Adrenal gland (tissue), 12 donors: ENCODE results near the gene KCTD13. TPM values are rescaled to one million over a fixed set of nuclear protein-coding genes. Genes with fewer than 3 reads are reported as not detected.
"Not testable (repeated sequence)": the region's sequence is repeated elsewhere in the genome, so short reads cannot be mapped to it uniquely, and the experiment has no call there.

Experiments
- DNase-seq, 7 donors: peaks; one replicate each; pipeline ENCODE4 v3.0.0-alpha.2; 2019 to 2020
- H3K27ac ChIP-seq, 5 donors: fragments of 200-600 bp; sonication (generic) in 4 of 5; 1 replicate in 3 of 5; 2 replicates in 2 of 5; pipeline versions ENCODE4 v1.5.1 to v1.8.0; 2016 to 2020; ENCODE audit warnings: mild to moderate bottlenecking in 1 of 5
- H3K27me3 ChIP-seq: fragments of 200-600 bp; 2 replicates; pipeline ENCODE4 v1.8.0; 2021
- H3K36me3 ChIP-seq, 2 donors: fragments of 200-600 bp; replicated peaks in 1 of 2; 1 replicate in 1 of 2; 2 replicates in 1 of 2; pipeline versions ENCODE4 v1.5.1 to v1.8.0; 2018 to 2022
- H3K4me1 ChIP-seq, 2 donors: fragments of 200-600 bp; replicated peaks in 1 of 2; 1 replicate in 1 of 2; 2 replicates in 1 of 2; pipeline versions ENCODE4 v1.5.1 to v1.8.0; 2018 to 2021
- H3K4me3 ChIP-seq, 4 donors: fragments of 200-600 bp; sonication (generic) in 3 of 4; one replicate each; pipeline ENCODE4 v1.5.1; 2016 to 2018
- H3K9me3 ChIP-seq, 3 donors: fragments of 200-600 bp; sonication (generic) in 1 of 3; replicated peaks in 1 of 3; 1 replicate in 2 of 3; 2 replicates in 1 of 3; pipeline versions ENCODE4 v1.5.1 to v1.8.0; 2016 to 2021
- CTCF ChIP-seq, 6 experiments: fragments of 450-650 bp in 4 of 6; fragments of 200-600 bp in 2 of 6; sonication (generic) in 1 of 6; IDR thresholded peaks; 1 replicate in 5 of 6; 2 replicates in 1 of 6; pipeline versions ENCODE4 v1.5.1 to v1.8.0; 2016 to 2021; ENCODE audit warnings: antibody characterized with exemption in 6 of 6, mild to moderate bottlenecking in 2 of 6, moderate library complexity in 1 of 6
- POLR2A ChIP-seq, 2 donors: fragments of 450-650 bp; IDR thresholded peaks; one replicate each; pipeline ENCODE4 v1.6.1; 2017; ENCODE audit warnings: antibody characterized with exemption in 2 of 2, mild to moderate bottlenecking in 2 of 2, moderate library complexity in 1 of 2
- WGBS, 4 donors: extraction: QIAGEN DNeasy Blood & Tissue Kit in 2 of 4; methylation state at CpG; one replicate each; pipeline versions ENCODE4 v1.1.5 to v1.1.7; 2013 to 2017; 5-methylcytosine and 5-hydroxymethylcytosine counted together
- intact Hi-C, 2 donors: fragments of 100-400 bp; cut with DNase I; formaldehyde crosslinking; loops; one replicate each; pipeline versions ENCODE4 v1.14.1 to v1.15.0; 2022 to 2023
- polyA plus RNA-seq, 3 donors: library from polyadenylated mRNA; stranded (reverse); fragments of 200-250 nt in 2 of 3; fragments of 350-450 nt in 1 of 3; fragmentation: Illumina TruSeq in 1 of 3; extraction: RNeasy Lipid Tissue Mini Kit (QIAGEN cat#74804) in 1 of 3; gene quantifications; one replicate each; pipeline ENCODE4 v1.2.3, GENCODE V29; 2013 to 2014
- total RNA-seq, 9 donors: library from RNA; depleted of rRNA in 4 of 9; stranded (reverse); fragments of >200 nt in 4 of 9; fragments of 120-200 nt in 1 of 9; fragmentation: NEBNext Ultra II Directional in 1 of 9; extraction: Animal tissue kit (Norgen Biotek cat#: 25700) in 1 of 9; gene quantifications; one replicate each; pipeline versions ENCODE4 v1.1.0 to v1.2.4, GENCODE V29; 2013 to 2023
- donor health status: healthy with polysubstance abuse.
- donor health status: Bipolar disorder and iron deficiency.
- donor health status: DM: yes; HTN: yes; CAD: no.
- donor health status: DM: no; HTN: no; CAD: no.
- donor health status: DM: no; HTN: no; CAD: no.
- donor health status: DM: yes; HTN: yes; CAD: no.

The KCTD13 gene
- total and polyA plus RNA-seq, 12 donors = 6.2 to 39.4 (median 21.4) TPM

GRCh38 chr16:29950806-29951461 is 24.9 kb upstream of the KCTD13 start:
- Histone ChIP-seq H3K4me1 (no peaks in the 10 kb centered on the region), H3K36me3 (no peaks in the 10 kb centered on the region), H3K27me3 (no peaks in the 10 kb centered on the region), H3K27ac (no peak overlapping the region), H3K4me3 (no peak overlapping the region), H3K9me3 (no peaks in the 10 kb centered on the region)
- intact Hi-C loops = no loop called here
- no peak for DNase-seq
- 84 to 93% (median 89%) methylated on average over 3 to 4 of the region's 4 CpGs for WGBS, 4 donors
- no peak for TF ChIP-seq POLR2A (IDR thresholded peaks at IDR 0.05)
- TF ChIP-seq CTCF (IDR thresholded peaks at IDR 0.05) = no peak

GRCh38 chr16:29947897-29948296 is 21.9 kb upstream of the KCTD13 start:
- H3K4me1 ChIP-seq = no peaks in the 10 kb centered on the region
- DNase-seq = no peak
- no peak overlapping the region for H3K27ac ChIP-seq
- intact Hi-C loops = no loop called here
- TF ChIP-seq POLR2A (IDR thresholded peaks at IDR 0.05) = no peak
- no peak for TF ChIP-seq CTCF (IDR thresholded peaks at IDR 0.05)
- no peaks in the 10 kb centered on the region for H3K36me3 ChIP-seq
- WGBS, 4 donors = 78 to 90% (median 84%) methylated on average over 2 of the region's 2 CpGs
- no peak overlapping the region for H3K4me3 ChIP-seq
- H3K27me3 ChIP-seq = no peaks in the 10 kb centered on the region
- no peaks in the 10 kb centered on the region for H3K9me3 ChIP-seq

GRCh38 chr16:29943846-29944799 is 18.1 kb upstream of the KCTD13 start:
- no peaks in the 10 kb centered on the region for H3K9me3 ChIP-seq
- H3K27me3 ChIP-seq = no peaks in the 10 kb centered on the region
- intact Hi-C loops = no loop called here
- no peaks in the 10 kb centered on the region for H3K4me1 ChIP-seq
- 41 to 46% (median 44%) methylated on average over 11 of the region's 11 CpGs for WGBS, 4 donors
- peak; percentile 46 to 84 (median 78) for DNase-seq
- peak overlapping the region; percentile 59 to 87 (median 66) for H3K27ac ChIP-seq
- no peaks in the 10 kb centered on the region for H3K36me3 ChIP-seq
- TF ChIP-seq CTCF (IDR thresholded peaks at IDR 0.05) (peak in 1 of 6 experiments; percentile 10), POLR2A (IDR thresholded peaks at IDR 0.05) (peak in 1 of 2 donors; percentile 51)
- no peak overlapping the region for H3K4me3 ChIP-seq

- Histone ChIP-seq H3K9me3 (no peaks in the 10 kb centered on the region), H3K4me1 (no peaks in the 10 kb centered on the region), H3K36me3 (no peaks in the 10 kb centered on the region), H3K4me3 (no peak overlapping the region), H3K27me3 (no peaks in the 10 kb centered on the region), H3K27ac (no peak overlapping the region)
- no peak for DNase-seq
- intact Hi-C loops = no loop called here
- TF ChIP-seq CTCF (IDR thresholded peaks at IDR 0.05) (no peak), POLR2A (IDR thresholded peaks at IDR 0.05) (no peak)
- WGBS, 4 donors = 71 to 88% (median 78%) methylated on average over 4 of the region's 4 CpGs
Measured at GRCh38 chr16:29940656-29941055, 14.6 kb upstream of the KCTD13 start.

GRCh38 chr16:29931750-29932149 is 5.7 kb upstream of the KCTD13 start:
- H3K4me3 ChIP-seq, H3K4me1 ChIP-seq, DNase-seq, H3K27me3 ChIP-seq, intact Hi-C loops, H3K27ac ChIP-seq, H3K9me3 ChIP-seq, H3K36me3 ChIP-seq: not testable (repeated sequence)
- 87 to 100% (median 90%) methylated on average over 1 to 2 of the region's 2 CpGs for WGBS, 4 donors
